HG03442 (cell line): ENCODE results near the gene LCN12.

ENCODE experiments used
- ATAC-seq: cut with Tn5 transposase; IDR thresholded peaks from one replicate; pipeline ENCODE4 v1.9.1; 2021; ENCODE audit warnings: mild to moderate bottlenecking, moderate library complexity; ENCODE audit not compliant: unreplicated experiment

The LCN12 gene

GRCh38 chr9:136926749-136927148 is 25.3 kb upstream of the LCN12 start:
- ATAC-seq: no peak

GRCh38 chr9:136927343-136928271 is 24.5 kb upstream of the LCN12 start:
- ATAC-seq: no peak

- ATAC-seq: no peak
These were observed 23.5 kb upstream of the LCN12 start for GRCh38 chr9:136928591-136928990.

GRCh38 chr9:136930014-136930413 is 22.1 kb upstream of the LCN12 start:
- no peak for ATAC-seq

- ATAC-seq: no peak
These were observed 20.4 kb upstream of the LCN12 start for GRCh38 chr9:136931611-136932130.

GRCh38 chr9:136934277-136934676 is 17.8 kb upstream of the LCN12 start:
- ATAC-seq: no peak

- ATAC-seq: no peak
These were observed 16.4 kb upstream of the LCN12 start for GRCh38 chr9:136935651-136936050.

GRCh38 chr9:136936645-136937170 is 15.4 kb upstream of the LCN12 start:
- no peak for ATAC-seq

GRCh38 chr9:136937186-136938001 is 14.7 kb upstream of the LCN12 start:
- ATAC-seq: no peak

GRCh38 chr9:136939431-136939995 is 12.6 kb upstream of the LCN12 start:
- no peak for ATAC-seq

- ATAC-seq: no peak
These were observed 12.0 kb upstream of the LCN12 start for GRCh38 chr9:136939996-136940525.

- no peak for ATAC-seq
These were observed 11.4 kb upstream of the LCN12 start for GRCh38 chr9:136940526-136941230.

- no peak for ATAC-seq
These were observed 10.6 kb upstream of the LCN12 start for GRCh38 chr9:136941231-136942111.

- ATAC-seq: no peak
These were observed 9.8 kb upstream of the LCN12 start for GRCh38 chr9:136942112-136942880.

- no peak for ATAC-seq
These were observed 9.2 kb upstream of the LCN12 start for GRCh38 chr9:136942881-136943230.

GRCh38 chr9:136943291-136944211 is 8.5 kb upstream of the LCN12 start:
- ATAC-seq: peak; percentile 11

GRCh38 chr9:136944212-136944518 is 7.9 kb upstream of the LCN12 start:
- ATAC-seq: no peak
